GM12864 (cell line): ENCODE measurements around the gene GLS.

Experiments
- DNase-seq: peaks from one replicate; pipeline ENCODE4 v3.0.0-alpha.2; 2011; ENCODE audit warnings: low read depth
- H3K4me3 ChIP-seq: 2 replicates; pipeline ENCODE4 v1.5.1; 2011; ENCODE audit warnings: mild to moderate bottlenecking, low read depth, low read length, control low read depth
- CTCF ChIP-seq: IDR thresholded peaks from 2 replicates; pipeline ENCODE4 v1.5.1; 2011; ENCODE audit warnings: low read depth, mild to moderate bottlenecking, moderate library complexity, low read length, control low read depth, inconsistent platforms; ENCODE audit errors: missing control alignments

The GLS gene

GRCh38 chr2:190981333-190981732 lies 100.7 kb downstream of the GLS start:
- DNase-seq, result no peak
- TF ChIP-seq CTCF, result no peak
- no peak overlapping the region for H3K4me3 ChIP-seq

GRCh38 chr2:190981733-190982132 lies 101.1 kb downstream of the GLS start:
- no peak for TF ChIP-seq CTCF
- H3K4me3 ChIP-seq, result no peak overlapping the region
- DNase-seq, result no peak

GRCh38 chr2:190982262-190983034 lies 101.8 kb downstream of the GLS start:
- DNase-seq, result no peak
- no peak for TF ChIP-seq CTCF
- no peak overlapping the region for H3K4me3 ChIP-seq

GRCh38 chr2:190984595-190984994 lies 104.0 kb downstream of the GLS start:
- no peak for DNase-seq
- TF ChIP-seq CTCF, result no peak
- no peak overlapping the region for H3K4me3 ChIP-seq

- DNase-seq, result no peak
- H3K4me3 ChIP-seq, result no peak overlapping the region
Observed at GRCh38 chr2:190986221-190986953, 105.8 kb downstream of the GLS start.

GRCh38 chr2:190987116-190987515 lies 106.5 kb downstream of the GLS start:
- DNase-seq, result no peak
- no peak overlapping the region for H3K4me3 ChIP-seq
- no peak for TF ChIP-seq CTCF

More at GRCh38 chr2:190986221-190986953, 105.8 kb downstream of the GLS start:
- TF ChIP-seq CTCF, result no peak
